ENCODE data around the gene IBTK.
A peak's percentile ranks its signal among the peaks of the same experiment; 100 is the strongest.
"Not testable (repeated sequence)": the region's sequence is repeated elsewhere in the genome, so short reads cannot be mapped to it uniquely, and the experiment has no call there.

IBTK gene, protein sequence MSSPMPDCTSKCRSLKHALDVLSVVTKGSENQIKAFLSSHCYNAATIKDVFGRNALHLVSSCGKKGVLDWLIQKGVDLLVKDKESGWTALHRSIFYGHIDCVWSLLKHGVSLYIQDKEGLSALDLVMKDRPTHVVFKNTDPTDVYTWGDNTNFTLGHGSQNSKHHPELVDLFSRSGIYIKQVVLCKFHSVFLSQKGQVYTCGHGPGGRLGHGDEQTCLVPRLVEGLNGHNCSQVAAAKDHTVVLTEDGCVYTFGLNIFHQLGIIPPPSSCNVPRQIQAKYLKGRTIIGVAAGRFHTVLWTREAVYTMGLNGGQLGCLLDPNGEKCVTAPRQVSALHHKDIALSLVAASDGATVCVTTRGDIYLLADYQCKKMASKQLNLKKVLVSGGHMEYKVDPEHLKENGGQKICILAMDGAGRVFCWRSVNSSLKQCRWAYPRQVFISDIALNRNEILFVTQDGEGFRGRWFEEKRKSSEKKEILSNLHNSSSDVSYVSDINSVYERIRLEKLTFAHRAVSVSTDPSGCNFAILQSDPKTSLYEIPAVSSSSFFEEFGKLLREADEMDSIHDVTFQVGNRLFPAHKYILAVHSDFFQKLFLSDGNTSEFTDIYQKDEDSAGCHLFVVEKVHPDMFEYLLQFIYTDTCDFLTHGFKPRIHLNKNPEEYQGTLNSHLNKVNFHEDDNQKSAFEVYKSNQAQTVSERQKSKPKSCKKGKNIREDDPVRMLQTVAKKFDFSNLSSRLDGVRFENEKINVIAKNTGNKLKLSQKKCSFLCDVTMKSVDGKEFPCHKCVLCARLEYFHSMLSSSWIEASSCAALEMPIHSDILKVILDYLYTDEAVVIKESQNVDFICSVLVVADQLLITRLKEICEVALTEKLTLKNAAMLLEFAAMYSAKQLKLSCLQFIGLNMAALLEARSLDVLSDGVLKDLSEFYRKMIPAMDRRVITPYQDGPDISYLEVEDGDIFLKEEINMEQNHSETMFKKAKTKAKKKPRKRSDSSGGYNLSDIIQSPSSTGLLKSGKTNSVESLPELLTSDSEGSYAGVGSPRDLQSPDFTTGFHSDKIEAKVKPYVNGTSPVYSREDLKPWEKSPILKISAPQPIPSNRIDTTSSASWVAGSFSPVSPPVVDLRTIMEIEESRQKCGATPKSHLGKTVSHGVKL (N-terminal part only)

DNA sequence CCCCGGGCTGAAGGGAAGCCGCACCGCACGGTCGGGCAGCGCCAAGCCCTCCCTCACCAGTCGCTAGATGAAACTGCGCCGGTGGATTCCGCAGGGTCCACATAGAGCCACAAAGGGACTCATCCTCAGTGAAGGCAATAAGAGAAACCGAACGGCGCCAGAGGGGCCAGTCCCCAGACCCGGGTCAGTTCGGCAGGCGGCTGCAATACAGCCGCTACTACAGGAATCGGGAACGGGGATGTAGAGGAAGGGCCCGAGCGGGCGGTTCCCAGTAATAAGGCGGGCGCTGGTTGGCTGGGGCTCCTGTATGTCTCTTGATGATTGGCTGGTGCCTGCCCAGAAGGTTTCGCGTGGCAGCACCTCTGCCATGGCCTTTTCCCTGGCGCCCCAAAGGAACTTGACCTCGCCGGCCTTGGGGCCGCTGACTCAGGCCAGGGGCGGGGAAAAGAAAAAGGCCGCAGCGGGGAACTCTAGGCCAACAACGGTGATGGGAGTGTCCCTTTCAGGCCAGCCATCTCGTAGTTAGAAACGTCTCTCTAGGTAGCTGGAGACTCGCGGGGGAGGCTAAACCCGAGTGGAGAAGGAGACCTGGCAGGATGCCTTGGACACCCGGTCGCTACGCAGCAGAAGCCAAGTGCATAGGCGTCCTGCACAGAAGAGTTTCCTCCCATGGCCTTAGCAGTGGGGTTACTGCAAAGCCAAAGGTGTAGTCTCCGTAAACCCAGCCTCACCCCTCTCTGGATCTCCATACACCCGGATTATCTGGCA is at the start of gene IBTK:
IBTK (minus strand) TSS at position 240 of the 768 bp plus-strand sequence. CDS start 7,258 bp downstream, outside the sequence.
- DNase-seq, result peak; percentile 92

DNA sequence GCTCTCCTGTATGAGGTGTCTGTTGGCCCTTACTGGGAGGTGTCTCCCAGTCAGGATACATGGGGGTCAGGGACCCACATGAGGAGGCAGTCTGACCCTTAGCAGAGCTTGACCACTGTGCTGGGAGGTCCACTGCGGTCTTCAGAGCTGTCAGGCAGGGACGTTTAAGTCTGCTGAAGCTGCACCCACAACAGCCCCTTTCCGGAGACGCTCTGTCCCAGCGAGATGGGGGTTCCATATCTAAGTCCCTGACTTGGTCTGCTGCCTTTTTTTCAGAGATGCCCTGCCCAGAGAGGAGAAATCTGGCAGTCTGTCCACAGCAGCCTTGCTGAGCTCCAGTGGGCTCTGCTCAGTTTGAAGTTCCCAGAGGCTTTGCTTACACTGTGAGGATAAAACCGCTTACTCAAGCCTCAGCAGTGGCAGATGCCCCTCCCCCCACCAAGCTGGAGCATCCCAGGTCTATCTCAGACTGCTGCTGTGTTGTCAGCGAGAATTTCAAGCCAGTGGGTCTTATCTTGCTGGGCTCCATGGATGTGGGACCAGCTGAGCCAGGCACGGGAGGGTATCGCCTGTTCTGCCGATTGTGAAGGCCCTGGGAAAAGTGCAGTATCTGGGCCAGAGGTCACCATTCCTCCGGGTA is 36.3 kb upstream of the IBTK start:
- DNase-seq, result no peak

DNA sequence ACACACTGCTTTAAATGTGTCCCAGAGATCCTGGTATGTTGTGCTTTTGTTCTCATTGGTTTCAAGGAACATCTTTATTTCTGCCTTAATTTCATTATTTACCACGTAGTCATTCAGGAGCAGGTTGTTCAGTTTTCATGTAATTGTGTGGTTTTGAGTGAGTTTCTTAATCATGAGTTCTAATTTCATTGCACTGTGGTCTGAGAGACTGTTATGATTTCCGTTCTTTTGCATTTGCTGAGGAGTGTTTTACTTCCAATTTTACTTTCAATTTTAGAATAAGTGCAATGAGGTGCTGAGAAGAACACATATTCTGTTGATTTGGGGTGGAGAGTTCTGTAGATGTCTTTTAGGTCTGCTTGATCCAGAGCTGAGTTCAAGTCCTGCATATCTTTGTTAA is 34.0 kb upstream of the IBTK start:
- DNase-seq, result not testable (repeated sequence)

DNA sequence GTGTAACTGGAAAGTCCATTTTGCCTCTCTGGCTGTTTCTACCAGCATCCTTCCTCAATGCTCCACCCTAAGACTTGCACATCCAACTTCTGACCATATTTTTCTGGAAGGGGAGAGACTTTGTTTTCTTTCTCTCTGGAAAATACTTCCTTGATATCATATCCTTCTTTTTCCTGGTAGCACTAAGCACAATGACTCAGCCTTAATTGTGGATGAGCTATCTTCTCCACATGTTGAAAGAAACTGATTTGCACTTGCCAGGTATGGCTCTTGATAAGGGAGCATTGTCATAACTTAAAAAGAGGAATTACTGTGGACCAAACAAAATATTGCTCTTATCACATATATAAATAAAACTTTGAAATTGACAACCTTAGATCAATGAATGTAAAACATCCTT is 30.1 kb upstream of the IBTK start:
- DNase-seq, result no peak

- no peak for DNase-seq
Measured at GRCh38 chr6:82275686-82276085, 28.1 kb upstream of the IBTK start.

GRCh38 chr6:82273295-82273694 is 25.8 kb upstream of the IBTK start:
- DNase-seq, result no peak

DNA sequence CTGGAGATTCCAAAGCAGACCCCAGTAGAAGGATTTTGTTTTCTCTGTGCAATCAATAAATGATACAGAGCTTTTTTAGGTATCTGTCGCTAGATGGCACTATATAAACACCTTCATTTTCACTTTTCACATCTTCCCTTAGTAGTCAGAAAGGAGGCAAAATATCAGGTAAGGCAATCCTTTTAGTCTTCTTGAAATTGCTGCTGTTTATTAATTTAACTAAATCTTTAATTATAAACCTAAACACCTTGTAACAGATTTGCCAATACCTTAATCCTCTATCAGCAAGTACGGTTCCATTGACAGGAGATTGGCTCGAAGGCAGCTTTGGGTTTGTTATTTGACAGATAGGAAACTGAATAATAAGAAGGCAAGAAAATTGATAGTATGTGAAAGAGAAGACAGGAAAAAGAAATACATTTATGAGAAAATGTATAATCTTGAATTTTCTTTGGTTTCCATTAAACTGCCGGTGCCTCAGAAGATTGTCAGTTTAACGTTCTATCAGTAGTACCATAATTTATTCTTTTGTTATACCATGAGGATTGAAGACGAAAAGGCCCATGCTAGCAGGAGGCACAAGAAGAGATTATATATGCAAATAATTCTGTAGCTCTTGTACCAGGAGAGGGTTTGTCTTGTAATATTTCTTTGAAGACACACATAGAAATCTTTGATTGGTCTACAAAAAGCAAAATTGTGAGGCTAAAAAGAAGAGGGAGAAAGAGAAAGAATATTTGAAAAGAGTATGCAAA is 23.5 kb upstream of the IBTK start:
- DNase-seq, result no peak

GRCh38 chr6:82268301-82268846 is 20.8 kb upstream of the IBTK start:
- DNase-seq, result no peak

DNA sequence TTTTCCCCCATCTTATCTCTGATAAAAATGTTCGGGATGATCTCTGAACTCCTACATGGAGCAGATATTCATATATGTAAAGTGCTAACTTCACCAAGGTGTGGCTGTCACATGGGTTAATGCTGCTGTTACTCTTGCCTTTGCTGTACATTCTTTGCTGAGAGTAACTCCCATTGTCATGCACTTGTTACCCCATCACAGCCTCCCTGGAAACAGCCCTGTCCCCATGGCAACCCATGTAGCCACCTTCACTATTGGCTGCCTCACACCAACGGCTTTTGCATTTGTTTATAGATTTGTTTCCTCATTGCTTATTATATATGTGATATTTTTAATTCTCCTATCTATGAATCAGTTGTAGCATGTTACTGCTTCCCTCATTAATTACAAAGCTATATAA is 17.3 kb upstream of the IBTK start:
- no peak for DNase-seq

DNA sequence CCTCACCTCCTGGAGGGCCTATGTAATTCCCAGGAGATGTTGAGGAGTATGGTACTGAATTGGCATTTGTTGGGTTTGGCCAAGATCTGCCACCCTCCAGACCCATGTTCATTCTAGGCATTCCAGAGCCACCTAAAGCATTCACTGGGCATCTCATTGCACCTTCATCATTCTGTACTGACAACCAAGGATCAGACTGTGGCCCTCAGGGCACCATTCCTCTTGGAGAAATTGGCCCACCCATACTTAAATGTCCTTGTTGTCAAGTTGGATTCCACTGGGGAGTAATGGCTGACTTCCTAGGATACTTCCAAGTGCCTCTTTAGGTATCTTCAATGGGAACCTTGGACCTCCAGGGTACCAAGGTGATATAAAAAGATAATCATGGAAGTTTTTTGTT is 16.8 kb upstream of the IBTK start:
- DNase-seq, result no peak

DNA sequence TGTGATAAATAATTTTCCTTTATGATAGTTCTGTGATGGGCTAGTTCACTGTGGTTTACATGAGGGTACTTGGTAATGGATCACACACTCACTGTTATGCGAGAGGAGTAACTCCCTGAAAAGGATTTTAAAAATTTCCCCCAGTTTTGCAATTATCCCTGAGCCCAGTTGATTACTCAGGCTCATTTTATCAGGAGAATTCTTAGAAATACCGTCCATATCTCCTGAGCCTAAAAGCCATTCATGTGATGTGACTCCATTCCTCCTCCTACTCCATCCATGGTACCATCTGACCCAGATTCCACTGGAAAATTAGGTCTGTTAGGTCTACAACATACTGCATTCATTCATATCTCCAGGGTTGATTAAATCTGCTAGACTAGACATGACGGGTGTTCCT is 16.4 kb upstream of the IBTK start:
- no peak for DNase-seq

GRCh38 chr6:82260997-82261732 is 13.6 kb upstream of the IBTK start:
- DNase-seq, result no peak

- DNase-seq, result no peak
Measured at GRCh38 chr6:82259389-82259788, 11.8 kb upstream of the IBTK start.

DNA sequence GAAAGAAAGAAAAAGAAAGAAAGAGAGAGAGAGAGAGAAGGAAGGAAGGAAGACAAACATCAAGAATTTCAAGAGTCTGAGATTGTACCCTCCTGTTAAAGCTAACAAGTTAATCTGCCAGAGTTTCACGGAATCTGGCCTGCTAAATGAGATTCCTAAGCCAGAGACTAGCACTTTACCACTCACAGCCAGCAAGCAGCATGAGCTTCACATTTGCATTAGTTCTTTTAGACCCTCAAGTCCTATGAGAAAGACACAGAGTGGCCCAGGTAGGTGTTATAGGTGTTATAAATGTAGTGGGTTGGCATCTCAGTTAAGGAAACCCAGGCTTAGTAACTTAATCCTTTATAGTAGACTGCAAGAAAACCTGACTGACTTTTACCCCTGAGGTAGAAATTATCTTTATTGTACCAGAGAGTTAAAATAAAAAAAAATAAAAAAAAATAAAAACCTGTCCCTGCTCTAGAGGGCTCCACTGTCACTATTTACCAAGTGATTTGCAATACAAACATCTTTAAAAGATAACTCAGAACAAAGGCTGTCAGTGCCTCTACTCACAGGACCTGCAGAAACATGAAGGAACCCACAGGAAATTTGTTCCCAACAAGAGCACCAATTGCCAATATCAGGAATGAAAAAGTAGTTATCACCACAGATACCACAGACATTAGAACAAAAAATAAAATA is 9.7 kb upstream of the IBTK start:
- DNase-seq, result no peak

- not testable (repeated sequence) for DNase-seq
Measured at GRCh38 chr6:82254722-82255121, 7.2 kb upstream of the IBTK start.

GRCh38 chr6:82251942-82252341 is 4.4 kb upstream of the IBTK start:
- no peak for DNase-seq

- no peak for DNase-seq
Measured at GRCh38 chr6:82249381-82250253, 2.1 kb upstream of the IBTK start.

GRCh38 chr6:82248273-82248735 is 760 bp upstream of the IBTK start:
- DNase-seq, result peak; percentile 12
